A549 (cell line): ENCODE data around the gene MPHOSPH9.

Source experiments
- CTCF ChIP-seq: fragments of >200 bp; sonication (Bioruptor Twin); formaldehyde crosslinking; IDR thresholded peaks from 3 replicates; pipeline ENCODE4 v1.5.1; 2016
- MAX ChIP-seq: IDR thresholded peaks from 2 replicates; pipeline ENCODE4 v1.6.1; 2012
- RAD21 ChIP-seq, 2 experiments: fragments of >200 bp in 1 of 2; sonication (Bioruptor Twin) in 1 of 2; formaldehyde crosslinking in 1 of 2; IDR thresholded peaks in 1 of 2; conservative IDR thresholded peaks in 1 of 2; 2 replicates in 1 of 2; 3 replicates in 1 of 2; pipeline ENCODE4 v1.6.1; 2012 to 2018; ENCODE audit warnings: inconsistent platforms in 1 of 2
- SMC3 ChIP-seq: fragments of >200 bp; sonication (Bioruptor Twin); formaldehyde crosslinking; IDR thresholded peaks from 3 replicates; pipeline ENCODE4 v1.6.1; 2018; ENCODE audit warnings: inconsistent platforms

GRCh38 chr12:123187637-123188036, 45.3 kb downstream of the MPHOSPH9 start:
- no peak for TF ChIP-seq RAD21 (conservative IDR thresholded peaks at IDR 0.05 in 1 of 2, IDR thresholded peaks at IDR 0.05 in 1 of 2)
- TF ChIP-seq SMC3 = no peak
- no peak for TF ChIP-seq MAX
- TF ChIP-seq CTCF = no peak
